ENCODE measurements around the gene PAWR. TPM values are rescaled to one million over a fixed set of nuclear protein-coding genes. Genes with fewer than 3 reads are reported as not detected.
"Not testable (repeated sequence)": the region's sequence is repeated elsewhere in the genome, so short reads cannot be mapped to it uniquely, and the experiment has no call there.

Gene PAWR
- total and polyA plus RNA-seq, 8 donors = 51.0 to 86.2 (median 68.3) TPM

GRCh38 chr12:79657136-79657535, 33.6 kb downstream of the PAWR start:
- Histone ChIP-seq H3K27me3 (no peaks in the 10 kb centered on the region), H3K27ac (no peak overlapping the region), H3K36me3 (no peaks in the 10 kb centered on the region), H3K4me3 (no peak overlapping the region), H3K4me1 (no peaks in the 10 kb centered on the region), H3K9me3 (no peaks in the 10 kb centered on the region)
- no peak for ATAC-seq
- DNase-seq = no peak
- intact Hi-C loops (cut with DNase I) = no loop called here
- TF ChIP-seq CTCF (IDR thresholded peaks at IDR 0.05) = no peak

- ATAC-seq = no peak
- Histone ChIP-seq H3K27ac (no peak overlapping the region), H3K4me1 (no peaks in the 10 kb centered on the region), H3K36me3 (no peaks in the 10 kb centered on the region), H3K9me3 (no peaks in the 10 kb centered on the region), H3K4me3 (no peak overlapping the region), H3K27me3 (no peaks in the 10 kb centered on the region)
- TF ChIP-seq CTCF (IDR thresholded peaks at IDR 0.05) = no peak
- intact Hi-C loops (cut with DNase I) = no loop called here
- no peak for DNase-seq
Measured at GRCh38 chr12:79655036-79655435, 35.7 kb downstream of the PAWR start.

- Histone ChIP-seq H3K27me3 (no peaks in the 10 kb centered on the region), H3K4me3 (no peak overlapping the region), H3K36me3 (no peaks in the 10 kb centered on the region), H3K9me3 (no peaks in the 10 kb centered on the region), H3K27ac (no peak overlapping the region), H3K4me1 (no peaks in the 10 kb centered on the region)
- intact Hi-C loops (cut with DNase I) = no loop called here
- ATAC-seq (no peak), DNase-seq (no peak)
- no peak for TF ChIP-seq CTCF (IDR thresholded peaks at IDR 0.05)
Measured at GRCh38 chr12:79652521-79652920, 38.2 kb downstream of the PAWR start.

GRCh38 chr12:79650440-79650839, 40.3 kb downstream of the PAWR start:
- ATAC-seq = no peak
- no peak for DNase-seq
- Histone ChIP-seq H3K4me3 (no peak overlapping the region), H3K36me3 (no peaks in the 10 kb centered on the region), H3K4me1 (no peaks in the 10 kb centered on the region), H3K9me3 (no peaks in the 10 kb centered on the region), H3K27me3 (no peaks in the 10 kb centered on the region), H3K27ac (no peak overlapping the region)
- TF ChIP-seq CTCF (IDR thresholded peaks at IDR 0.05) = no peak
- intact Hi-C loops (cut with DNase I) = no loop called here

- no peaks in the 10 kb centered on the region for H3K27me3 ChIP-seq
- H3K27ac ChIP-seq = no peak overlapping the region
- no peak for ATAC-seq
- no peak for DNase-seq
- no peaks in the 10 kb centered on the region for H3K36me3 ChIP-seq
- no peaks in the 10 kb centered on the region for H3K9me3 ChIP-seq
- no peak overlapping the region for H3K4me3 ChIP-seq
- H3K4me1 ChIP-seq = peaks cover 0 to 7% of the 10 kb centered on the region in 2 donors
- TF ChIP-seq CTCF (IDR thresholded peaks at IDR 0.05) = no peak
- intact Hi-C loops (cut with DNase I) = no loop called here
Measured at GRCh38 chr12:79648881-79649280, 41.9 kb downstream of the PAWR start.

GRCh38 chr12:79646843-79647242, 43.9 kb downstream of the PAWR start:
- H3K4me1 ChIP-seq = peaks cover 0 to 11% of the 10 kb centered on the region in 2 donors
- H3K4me3 ChIP-seq; H3K36me3 ChIP-seq; H3K27ac ChIP-seq; H3K27me3 ChIP-seq; ATAC-seq; intact Hi-C loops (cut with DNase I); H3K9me3 ChIP-seq; DNase-seq: not testable (repeated sequence)

All from left lung (tissue), 10 donors.